PFSK-1 (cell line): ENCODE results near the gene IL4.

Experiments used
- REST ChIP-seq, 2 experiments: IDR thresholded peaks; 2 replicates each; pipeline versions ENCODE4 v1.6.1 to v1.8.0; 2011 to 2012; ENCODE audit warnings: low read depth in 2 of 2, low read length in 2 of 2, control low read depth in 1 of 2, inconsistent platforms in 1 of 2, mild to moderate bottlenecking in 1 of 2, moderate library complexity in 1 of 2; ENCODE audit not compliant: insufficient read depth in 1 of 2
- TAF1 ChIP-seq: IDR thresholded peaks from 2 replicates; pipeline ENCODE4 v1.6.1; 2012; ENCODE audit warnings: low read length, control low read depth, borderline replicate concordance; ENCODE audit not compliant: insufficient read depth

GRCh38 chr5:132679717-132680380, 6.1 kb downstream of the IL4 start:
- TF ChIP-seq TAF1, result no peak
- TF ChIP-seq REST (IDR thresholded peaks at IDR 0.05; ENCODE audit: insufficient read depth in 1 of 2, low read depth in 2 of 2, low read length in 2 of 2), result no peak
